Bone marrow (tissue), 2 donors: ENCODE measurements around the gene FTCD.
A peak's percentile ranks its signal among the peaks of the same experiment; 100 is the strongest.
"Not testable (repeated sequence)": the region's sequence is repeated elsewhere in the genome, so short reads cannot be mapped to it uniquely, and the experiment has no call there.

ENCODE experiments used
- DNase-seq, 2 donors: peaks; one replicate each; lab custom pipeline; 2025; lab: John Stamatoyannopoulos, UW

Gene FTCD

DNA sequence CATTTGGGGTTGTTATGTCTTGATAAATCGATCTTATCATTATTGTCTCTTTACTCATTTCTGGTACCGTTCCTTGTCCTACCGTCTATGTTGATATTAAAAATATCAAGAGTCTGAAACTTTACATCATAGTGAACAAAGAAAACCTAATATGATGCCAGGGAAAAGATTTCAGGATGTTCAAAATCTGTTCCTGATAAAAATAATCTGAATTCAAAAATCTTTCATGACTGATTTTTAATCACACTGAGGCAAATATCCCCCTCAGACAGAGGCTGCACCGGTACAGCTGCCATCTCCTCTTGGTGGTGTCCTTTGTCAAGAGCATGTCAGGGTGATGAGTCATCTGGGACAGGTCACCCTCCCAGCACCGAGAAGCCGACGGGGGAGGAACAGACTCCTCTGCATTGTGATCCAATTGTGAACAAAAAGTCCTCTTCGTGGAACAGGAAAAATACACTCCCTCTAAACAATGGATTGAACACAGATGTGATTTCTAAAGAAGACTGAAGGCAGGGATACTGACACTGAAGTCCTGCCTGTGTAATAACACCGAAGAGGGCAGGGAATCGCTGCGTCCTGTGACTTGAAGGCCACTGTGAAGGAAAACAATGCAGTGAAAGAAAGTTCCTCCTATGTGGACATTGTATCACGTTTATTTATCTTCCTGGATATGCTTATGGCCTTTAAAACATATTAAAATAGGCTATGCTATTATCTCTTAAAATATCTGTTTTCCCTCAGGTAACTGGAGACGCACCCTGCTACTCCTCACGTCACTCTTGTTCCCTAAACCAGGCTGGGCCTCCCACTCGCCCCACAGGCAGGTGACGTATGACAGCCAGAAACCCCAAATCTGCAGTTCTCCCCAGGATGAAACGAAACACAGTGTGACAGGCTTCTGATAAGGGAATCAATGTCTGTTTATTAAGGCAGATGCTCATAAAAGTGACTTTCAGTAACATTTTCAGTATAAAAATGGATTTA is 33.1 kb upstream of the FTCD start:
- DNase-seq = peak in 1 of 2 donors; percentile 28

DNA sequence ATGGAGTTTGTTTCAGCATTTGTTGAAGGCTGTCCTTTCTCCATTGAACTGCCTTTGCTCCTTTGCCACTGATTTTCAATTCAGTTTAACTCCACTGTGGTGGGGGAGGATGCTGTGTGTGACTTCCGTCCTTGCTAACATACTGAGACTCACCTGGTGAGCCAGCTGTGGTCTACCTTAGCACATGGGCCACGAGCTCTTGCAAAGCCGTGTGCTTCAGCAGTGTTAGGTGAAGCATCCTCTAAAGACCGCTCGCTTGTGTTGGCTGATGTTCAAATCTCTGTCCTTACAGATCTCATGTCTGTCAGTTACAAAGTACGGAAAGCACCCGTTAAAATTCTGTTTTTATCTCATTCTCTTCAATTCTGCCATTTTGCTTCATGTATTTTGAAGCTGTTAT is 32.4 kb upstream of the FTCD start:
- no peak for DNase-seq

DNA sequence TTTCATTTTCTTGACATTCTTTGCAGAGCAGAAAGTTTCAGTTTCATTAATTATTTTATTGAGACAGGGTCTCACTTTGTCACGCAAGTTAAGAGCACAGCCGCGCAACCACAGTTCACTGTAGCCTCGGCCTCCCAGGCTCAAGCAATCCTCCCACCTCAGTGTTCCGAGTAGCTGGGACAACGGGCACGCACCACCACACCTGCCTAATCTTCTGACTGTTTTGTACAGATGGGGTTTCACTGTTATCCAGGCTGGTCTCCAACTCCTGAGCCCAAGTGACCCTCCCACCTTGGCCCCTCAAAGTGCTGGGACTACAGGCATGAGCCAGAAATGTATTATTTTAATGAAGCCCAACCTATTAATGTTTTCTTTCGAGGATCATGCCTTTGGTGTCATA is 31.9 kb upstream of the FTCD start:
- DNase-seq = no peak

DNA sequence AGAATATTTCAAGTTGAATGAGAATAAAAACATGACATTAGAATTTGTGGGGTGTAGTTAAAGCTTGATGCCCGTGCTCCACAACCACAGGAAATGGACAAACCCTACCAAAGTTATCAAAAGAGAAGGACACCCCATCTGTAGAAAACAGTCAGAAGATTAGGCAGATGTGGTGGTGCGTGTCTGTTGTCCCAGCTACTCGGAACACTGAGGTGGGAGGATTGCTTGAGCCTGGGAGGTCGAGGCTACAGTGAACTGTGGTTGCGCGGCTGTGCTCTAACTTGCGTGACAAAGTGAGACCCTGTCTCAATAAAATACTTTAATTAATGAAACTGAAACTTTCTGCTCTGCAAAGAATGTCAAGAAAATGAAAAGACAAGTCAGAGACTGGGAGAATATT is 30.3 kb upstream of the FTCD start:
- DNase-seq = no peak

DNA sequence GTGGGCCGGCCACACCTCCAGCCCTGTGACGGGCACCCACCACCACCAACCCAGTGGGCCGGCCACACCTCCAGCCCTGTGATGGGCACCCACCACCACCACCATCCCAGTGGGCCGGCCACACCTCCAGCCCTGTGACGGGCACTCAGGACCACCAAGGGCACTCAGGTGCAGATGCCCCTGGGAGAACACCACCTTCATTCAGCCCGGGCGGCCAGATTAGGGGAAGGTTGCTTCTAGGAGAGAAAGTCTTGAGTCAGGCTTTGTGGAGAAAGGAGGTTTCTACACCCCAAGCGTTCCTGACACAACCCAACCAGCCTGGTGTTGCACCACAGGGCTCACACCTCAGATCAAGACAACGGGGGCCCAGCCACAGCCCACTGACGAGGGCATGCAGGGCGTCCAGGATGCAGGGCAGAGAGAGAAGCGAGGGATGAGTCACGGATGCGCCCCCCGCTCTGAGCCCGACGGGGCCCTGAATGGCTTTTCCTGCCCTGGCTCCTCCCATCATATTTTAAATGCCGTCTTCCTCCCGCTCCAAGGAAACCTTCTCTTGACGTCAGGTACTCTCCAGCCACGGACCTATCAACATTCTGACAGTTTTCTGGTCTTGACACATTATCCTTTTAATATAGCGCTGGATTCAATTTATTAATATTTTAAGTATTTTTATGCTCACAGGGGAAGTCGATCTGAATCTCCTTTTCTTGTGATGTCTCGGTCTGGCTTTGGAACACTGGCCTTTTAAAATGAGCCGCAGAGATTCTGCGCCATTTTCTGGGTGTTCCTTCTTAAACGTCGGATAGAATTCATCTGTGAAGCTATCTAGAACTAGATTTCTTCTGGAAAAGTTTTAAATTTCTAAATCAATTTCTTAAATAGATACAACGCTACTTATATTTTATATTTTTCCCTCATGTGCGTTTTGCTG is 29.5 kb upstream of the FTCD start:
- DNase-seq = peak; percentile 9 to 16

DNA sequence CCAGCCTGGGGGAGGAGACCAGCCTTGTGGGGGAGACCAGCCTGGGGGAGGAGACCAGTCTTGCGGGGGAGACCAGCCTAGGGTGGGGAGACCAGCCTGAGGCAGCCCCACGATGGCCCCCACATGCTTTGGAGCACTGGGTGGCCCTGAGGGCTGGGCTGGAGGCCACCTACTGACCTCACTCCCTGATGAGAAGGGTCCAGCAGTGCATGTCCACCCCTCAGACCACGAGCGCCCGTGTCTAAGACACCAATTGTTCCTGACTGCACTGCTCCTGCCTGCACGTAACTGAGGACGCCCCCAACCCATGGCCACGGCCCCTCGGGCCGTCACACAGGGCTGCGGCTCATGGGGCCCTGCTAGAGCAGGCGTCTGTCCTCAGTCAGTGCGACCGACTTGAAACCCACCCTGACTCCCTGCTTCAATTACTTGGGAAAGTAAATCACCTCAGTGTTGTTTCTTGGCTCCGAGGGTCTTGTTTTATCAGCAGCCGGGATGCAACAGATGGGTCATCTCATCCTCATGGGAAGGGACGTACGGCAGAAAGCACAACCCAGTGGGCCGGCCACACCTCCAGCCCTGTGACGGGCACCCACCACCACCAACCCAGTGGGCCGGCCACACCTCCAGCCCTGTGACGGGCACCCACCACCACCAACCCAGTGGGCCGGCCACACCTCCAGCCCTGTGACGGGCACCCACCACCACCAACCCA is 28.7 kb upstream of the FTCD start, which contains the start of gene SPATC1L:
Gene SPATC1L, minus strand, starts transcription at position 550 of the 715 bp plus-strand sequence. CDS start 1,643 bp downstream, outside the sequence.
- no peak for DNase-seq

DNA sequence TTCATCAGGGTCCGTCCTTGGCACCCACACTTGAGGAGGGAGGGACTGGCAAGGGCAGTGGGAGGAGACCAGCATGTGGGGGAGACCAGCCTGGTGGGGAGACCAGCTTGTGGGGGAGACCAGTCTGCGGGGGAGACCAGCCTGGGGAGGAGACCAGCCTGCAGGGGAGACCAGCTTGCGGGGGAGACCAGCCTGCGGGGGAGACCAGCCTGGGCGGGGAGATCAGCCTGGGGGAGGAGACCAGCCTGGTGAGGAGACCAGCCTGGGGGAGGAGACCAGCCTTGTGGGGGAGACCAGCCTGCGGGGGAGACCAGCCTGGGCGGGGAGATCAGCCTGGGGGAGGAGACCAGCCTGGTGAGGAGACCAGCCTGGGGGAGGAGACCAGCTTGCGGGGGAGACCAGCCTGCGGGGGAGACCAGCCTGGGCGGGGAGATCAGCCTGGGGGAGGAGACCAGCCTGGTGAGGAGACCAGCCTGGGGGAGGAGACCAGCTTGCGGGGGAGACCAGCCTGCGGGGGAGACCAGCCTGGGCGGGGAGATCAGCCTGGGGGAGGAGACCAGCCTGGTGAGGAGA is 28.0 kb upstream of the FTCD start:
- not testable (repeated sequence) for DNase-seq

DNA sequence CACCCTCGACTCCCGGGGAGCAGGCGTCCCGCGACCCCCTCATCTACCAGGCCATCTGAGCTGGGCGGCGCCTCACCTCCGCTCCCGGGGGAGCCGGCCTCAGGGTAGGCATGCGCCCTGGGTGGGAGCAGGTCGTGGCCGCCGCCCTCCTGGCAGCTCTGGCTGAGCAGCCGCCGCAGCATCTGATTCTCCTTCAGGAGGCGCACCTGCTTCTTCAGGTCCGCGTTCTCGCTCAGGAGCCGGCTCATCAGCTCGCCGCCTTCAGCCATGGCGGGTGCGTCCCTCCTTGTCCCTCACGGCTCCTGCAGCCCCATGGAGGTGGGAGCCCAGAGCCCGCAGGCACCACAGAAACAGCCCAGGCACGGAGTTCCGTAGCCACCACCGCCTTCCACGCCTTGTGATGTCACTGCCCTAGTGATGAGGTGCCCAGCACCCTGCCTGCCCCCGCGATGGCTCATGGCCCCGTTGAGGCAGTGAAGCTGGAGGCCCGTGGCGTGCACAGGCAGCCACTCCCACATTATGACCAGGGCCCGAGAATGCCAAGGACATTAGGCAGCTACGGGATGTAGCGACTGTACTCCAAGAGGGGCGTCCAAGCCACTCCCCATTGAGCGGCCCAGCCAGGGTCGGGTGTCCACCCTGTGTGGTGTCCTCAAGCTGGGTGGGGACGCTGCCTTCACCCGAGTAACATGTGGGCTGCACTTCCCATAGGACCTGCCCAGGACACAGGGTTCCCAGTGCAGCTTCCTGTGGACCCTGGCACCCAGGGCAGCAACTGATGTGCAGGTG is 27.4 kb upstream of the FTCD start:
- DNase-seq = no peak

DNA sequence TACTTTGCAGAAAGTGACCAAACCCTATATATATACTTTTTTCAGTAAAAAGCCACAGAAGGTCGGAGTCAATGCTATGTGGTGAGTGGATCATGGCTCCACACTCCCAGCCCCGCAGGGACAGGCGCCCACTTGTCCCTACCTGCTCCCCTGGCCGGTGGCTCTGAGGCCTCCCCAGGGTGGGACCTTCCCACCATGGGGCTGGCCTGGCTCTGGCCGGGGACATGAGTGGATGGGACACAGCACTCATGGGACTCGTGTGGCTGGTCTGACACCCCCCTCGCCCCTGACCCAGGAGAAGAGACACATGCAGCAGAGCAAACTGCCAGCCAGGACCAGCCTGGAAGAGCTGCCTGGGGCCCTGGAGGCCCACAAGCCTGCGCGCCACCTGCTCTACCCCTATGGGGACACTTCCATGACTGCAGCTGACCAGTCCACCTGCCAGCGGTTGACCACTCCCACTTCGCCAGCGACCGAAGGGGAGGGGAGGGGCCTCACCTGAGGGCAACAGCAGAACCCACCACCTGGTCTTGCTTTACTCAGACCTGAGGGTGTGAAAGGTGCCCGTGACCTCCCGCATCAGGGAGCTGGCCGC is 26.7 kb upstream of the FTCD start:
- no peak for DNase-seq

DNA sequence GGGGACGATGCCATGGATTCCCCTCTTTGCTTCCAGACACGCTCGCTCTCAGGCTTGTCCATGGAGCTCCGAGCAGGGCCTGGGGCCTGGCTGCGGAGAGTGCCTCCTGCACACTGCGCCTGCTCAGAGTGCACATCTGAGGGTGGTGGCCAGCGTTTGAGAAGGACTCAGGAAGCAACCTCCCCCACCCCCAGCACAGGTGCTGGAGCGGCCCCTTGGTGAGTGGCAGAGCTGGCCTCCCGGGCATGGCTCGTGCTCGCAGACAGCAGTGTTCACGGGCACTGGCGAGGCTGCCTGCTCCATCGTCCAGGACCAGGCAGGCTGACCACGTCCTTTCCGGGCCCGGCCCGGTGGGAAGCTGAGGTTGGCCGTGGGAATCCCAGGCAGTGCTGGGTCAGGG is 26.1 kb upstream of the FTCD start:
- no peak for DNase-seq

DNA sequence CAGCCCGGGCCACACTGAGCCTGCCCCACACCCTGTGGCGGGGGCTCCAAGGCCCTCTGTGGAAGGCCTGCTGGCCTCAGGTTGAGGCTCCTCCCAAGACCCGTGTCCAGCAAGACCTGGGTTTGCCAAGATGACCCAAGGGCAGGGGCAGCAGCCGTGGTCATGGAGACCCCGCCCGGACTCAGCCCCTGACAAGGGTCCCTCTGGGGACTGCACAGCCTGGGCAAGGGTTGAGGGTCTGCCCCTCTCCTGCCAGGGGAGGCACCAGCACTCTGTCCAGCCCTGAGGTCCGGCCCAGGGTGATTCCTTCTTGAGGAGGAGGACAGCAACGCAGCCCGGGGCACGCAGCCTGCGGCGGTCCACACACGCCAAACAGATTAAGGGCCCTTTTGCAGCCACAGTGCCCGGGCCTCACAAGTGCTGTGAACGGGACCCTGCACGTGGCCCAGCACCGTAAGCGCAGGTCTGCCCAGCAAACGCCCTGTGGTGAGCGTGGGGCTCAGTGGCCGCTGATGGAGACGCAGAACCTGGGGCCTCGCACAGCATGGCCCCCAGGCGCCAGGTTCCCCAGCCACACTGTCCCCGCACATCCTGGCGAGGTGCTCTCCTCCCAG is 25.5 kb upstream of the FTCD start:
- DNase-seq = no peak

DNA sequence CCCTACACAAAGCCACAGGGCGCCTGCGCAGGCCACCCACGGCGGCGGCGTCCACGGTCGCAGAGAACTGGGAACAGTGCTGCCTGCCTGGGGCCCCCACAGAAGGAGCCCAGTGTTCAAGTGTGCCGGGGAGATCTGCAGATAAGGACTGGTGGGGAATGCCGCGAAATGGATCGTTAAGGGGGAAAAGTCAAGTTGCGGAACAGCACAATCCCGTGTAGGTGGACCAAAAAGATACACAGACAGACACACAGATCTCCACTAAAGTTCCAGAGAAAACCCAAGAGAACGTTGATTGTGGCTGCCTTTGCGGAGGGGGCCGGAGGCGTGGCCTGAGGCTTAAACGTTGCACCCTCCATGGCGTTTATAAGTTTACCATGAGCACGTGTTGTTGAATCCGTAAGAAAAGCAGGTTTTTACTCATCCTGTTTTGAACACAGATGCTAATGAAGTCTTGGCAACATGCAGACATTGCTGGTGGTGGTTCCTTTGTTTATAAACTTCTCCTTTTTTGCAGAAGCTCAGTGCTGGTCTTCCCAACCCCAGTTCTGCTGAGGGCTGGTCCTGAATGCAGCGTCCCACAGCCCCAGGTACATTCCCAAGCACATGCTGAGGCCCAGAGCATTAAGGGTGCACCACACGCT is 24.8 kb upstream of the FTCD start:
- no peak for DNase-seq

DNA sequence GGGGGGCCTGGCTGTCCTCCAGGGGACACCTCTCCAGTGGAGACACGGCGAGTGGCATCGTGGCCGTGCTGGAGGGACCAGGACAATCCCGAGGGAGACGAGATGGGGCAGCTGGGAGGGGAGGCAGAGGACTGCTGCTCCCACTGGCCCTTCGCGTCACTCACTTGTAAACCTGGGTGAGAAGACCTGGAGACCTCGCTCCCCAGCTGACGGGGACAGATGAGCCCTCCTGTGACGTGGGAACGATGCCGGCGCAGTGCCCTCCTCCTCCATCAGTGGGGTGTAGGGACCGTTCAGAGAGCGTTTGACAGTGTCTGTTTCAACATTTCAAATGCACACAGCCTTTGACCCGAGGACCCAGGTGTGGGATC is 24.3 kb upstream of the FTCD start:
- DNase-seq = no peak

DNA sequence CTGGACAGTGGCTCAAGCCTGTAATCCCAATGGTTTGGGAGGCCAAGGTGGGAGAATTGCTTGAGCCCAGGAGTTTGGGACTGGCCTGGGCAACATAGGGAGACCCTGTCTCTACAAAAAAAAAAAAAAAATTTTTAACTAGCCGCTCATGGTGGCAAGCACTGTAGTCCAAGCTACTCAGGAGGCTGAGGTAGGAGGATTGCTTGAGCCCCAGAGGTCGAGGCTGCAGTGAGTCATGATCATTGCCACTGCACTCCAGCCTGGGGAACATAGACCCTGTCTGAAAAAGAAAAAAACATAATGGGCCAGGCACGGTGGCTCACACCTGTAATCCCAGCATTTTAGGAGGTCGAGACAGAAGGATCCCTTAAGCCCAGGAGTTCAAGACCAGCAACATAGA is 23.6 kb upstream of the FTCD start:
- DNase-seq = no peak

DNA sequence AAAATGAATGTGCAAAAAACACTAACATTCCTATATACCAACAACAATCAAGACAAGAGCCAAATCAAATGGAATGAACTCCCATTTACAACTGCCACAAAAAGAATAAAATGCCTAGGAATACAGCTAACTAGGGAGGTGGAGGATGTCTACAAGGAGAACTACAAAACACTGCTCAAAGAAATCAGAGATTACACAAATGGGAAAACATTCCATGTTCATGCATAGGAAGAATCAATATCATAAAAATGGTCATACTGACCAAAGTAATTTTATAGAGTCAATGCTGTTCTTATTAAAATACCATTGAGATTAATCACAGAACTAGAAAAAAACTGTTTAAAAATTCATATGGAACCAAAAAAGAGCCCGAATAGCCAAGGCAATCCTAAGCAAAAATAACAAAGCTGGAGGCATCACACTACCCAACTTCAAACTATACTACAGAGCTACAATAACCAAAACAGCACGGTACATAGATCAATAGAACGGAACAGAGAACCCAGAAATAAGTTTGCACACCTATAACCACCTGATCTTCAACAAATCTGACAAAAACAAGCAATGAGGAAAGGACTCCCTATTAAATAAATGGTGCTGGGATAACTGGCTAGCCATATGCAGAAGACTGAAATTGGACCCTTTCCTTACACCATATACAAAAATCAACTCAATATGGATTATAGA is 21.2 kb upstream of the FTCD start:
- not testable (repeated sequence) for DNase-seq

DNA sequence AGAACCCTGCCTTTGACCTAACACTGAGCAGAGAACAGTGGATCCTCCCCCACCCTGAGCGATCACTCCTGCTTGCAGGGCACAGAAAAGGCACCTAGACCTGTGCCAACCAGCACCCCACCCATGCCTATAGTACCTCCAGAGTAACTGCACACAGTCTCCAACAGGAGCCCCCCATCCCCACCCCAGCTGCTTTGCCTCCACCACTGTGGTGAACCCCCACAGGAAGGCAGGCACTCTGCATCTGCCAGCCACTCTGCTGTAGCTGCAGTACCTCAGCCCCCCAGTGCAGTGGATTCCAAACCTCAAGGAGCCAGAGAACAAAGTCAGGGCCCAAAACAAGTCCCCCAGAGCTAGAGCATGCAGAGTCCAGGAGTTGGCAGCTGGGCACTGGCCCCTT is 18.2 kb upstream of the FTCD start:
- DNase-seq = no peak

DNA sequence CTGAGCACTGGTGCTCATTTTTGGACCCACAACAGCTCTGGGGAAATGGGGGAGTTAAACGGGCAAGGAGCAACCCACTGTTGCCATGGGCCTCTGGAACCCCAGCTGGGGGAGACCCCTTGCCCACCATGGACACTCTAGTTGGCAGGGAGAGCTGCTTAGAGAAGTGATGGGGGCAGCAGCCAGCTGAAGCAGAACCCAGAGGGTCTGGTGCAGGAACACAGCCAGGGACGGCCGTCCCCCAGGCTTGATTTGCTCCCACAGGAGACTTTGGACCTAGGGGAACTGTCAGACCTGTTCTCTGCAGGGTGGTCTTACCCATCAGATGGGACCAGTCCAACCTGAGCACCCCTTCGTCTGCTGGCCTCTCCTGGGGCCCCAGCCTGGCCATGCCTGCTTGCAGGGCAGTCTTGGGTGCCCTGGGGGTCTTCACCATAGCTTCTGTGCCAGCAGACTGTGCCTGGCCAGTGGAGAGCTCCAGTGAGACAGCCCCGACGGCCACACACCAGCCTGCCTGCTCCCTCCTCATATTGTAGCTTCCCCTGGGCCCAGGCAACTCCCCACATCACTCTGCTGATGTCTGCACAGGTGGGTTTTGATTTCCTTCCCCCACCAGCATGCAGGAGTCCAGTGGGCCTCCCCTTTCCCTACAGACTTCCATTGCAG is 17.6 kb upstream of the FTCD start:
- no peak for DNase-seq
